Central memory CD4-positive, alpha-beta T cell (primary cell): Measurements from ENCODE around the gene TEX14.

ENCODE experiments used
- DNase-seq: peaks from one replicate; pipeline ENCODE4 v3.0.0; 2022

The TEX14 gene

GRCh38 chr17:58641887-58642311, 49.9 kb downstream of the TEX14 start:
- DNase-seq = no peak

GRCh38 chr17:58640202-58640601, 51.6 kb downstream of the TEX14 start:
- DNase-seq = no peak

GRCh38 chr17:58639681-58640080, 52.2 kb downstream of the TEX14 start:
- DNase-seq = no peak

- no peak for DNase-seq
Measured at GRCh38 chr17:58637011-58637570, 54.8 kb downstream of the TEX14 start.

GRCh38 chr17:58632324-58633314, 59.2 kb downstream of the TEX14 start:
- no peak for DNase-seq

GRCh38 chr17:58631523-58632323, 60.1 kb downstream of the TEX14 start:
- peak; percentile 93 for DNase-seq

GRCh38 chr17:58630883-58631522, 60.8 kb downstream of the TEX14 start:
- no peak for DNase-seq

- DNase-seq = no peak
Measured at GRCh38 chr17:58626905-58627304, 64.9 kb downstream of the TEX14 start.

- no peak for DNase-seq
Measured at GRCh38 chr17:58624751-58625150, 67.1 kb downstream of the TEX14 start.

GRCh38 chr17:58621174-58621573, 70.7 kb downstream of the TEX14 start:
- no peak for DNase-seq

- no peak for DNase-seq
Measured at GRCh38 chr17:58618336-58618735, 73.5 kb downstream of the TEX14 start.

GRCh38 chr17:58617563-58617962, 74.3 kb downstream of the TEX14 start:
- DNase-seq = no peak

GRCh38 chr17:58615768-58616659, 75.8 kb downstream of the TEX14 start:
- no peak for DNase-seq

GRCh38 chr17:58614859-58615459, 76.9 kb downstream of the TEX14 start:
- no peak for DNase-seq

GRCh38 chr17:58611331-58611730, 80.5 kb downstream of the TEX14 start:
- DNase-seq = no peak

- DNase-seq = no peak
Measured at GRCh38 chr17:58606934-58607333, 84.9 kb downstream of the TEX14 start.

GRCh38 chr17:58605986-58606385, 85.9 kb downstream of the TEX14 start:
- DNase-seq = no peak

GRCh38 chr17:58605470-58605869, 86.4 kb downstream of the TEX14 start:
- DNase-seq = no peak

- DNase-seq = no peak
Measured at GRCh38 chr17:58601976-58602375, 89.9 kb downstream of the TEX14 start.

- no peak for DNase-seq
Measured at GRCh38 chr17:58597371-58597770, 94.5 kb downstream of the TEX14 start.

- DNase-seq = no peak
Measured at GRCh38 chr17:58595194-58595792, 96.6 kb downstream of the TEX14 start.
